HepG2 (cell line): ENCODE results near the gene PTPRH. TPM values are rescaled to one million over a fixed set of nuclear protein-coding genes. Genes with fewer than 3 reads are reported as not detected.

ENCODE experiments used
- FOXA1 ChIP-seq, 2 experiments: fragments of 450-650 bp in 1 of 2; sonication (generic) in 1 of 2; formaldehyde crosslinking in 1 of 2; IDR thresholded peaks; 2 replicates each; pipeline versions ENCODE4 v1.4.0 to v1.6.1; 2016 to 2020; ENCODE audit warnings: missing genetic modification reagents in 1 of 2
- JUN ChIP-seq: sonication (generic); formaldehyde crosslinking; IDR thresholded peaks from 2 replicates; pipeline ENCODE4 v1.4.0; 2020; ENCODE audit warnings: mild to moderate bottlenecking, missing genetic modification reagents
- MXI1 ChIP-seq: IDR thresholded peaks from 3 replicates; pipeline ENCODE4 v1.6.1; 2012; ENCODE audit warnings: low read depth, low read length, inconsistent platforms, borderline replicate concordance
- NCOA2 ChIP-seq: sonication (generic); formaldehyde crosslinking; IDR thresholded peaks from 2 replicates; pipeline ENCODE4 v1.8.0; 2022; ENCODE audit warnings: inconsistent platforms
- SRSF4 ChIP-seq: fragments of 200-400 bp; formaldehyde crosslinking; IDR thresholded peaks from one replicate; pipeline ENCODE4 v1.6.1; 2018; ENCODE audit warnings: mild to moderate bottlenecking, low read depth, low read length, moderate library complexity; ENCODE audit not compliant: poor library complexity, severe bottlenecking
- TSC22D2 ChIP-seq: sonication (generic); formaldehyde crosslinking; IDR thresholded peaks from 2 replicates; pipeline ENCODE4 v1.5.1; 2020; ENCODE audit warnings: missing genetic modification reagents, mild to moderate bottlenecking, borderline replicate concordance
- ZBTB21 ChIP-seq: sonication (generic); formaldehyde crosslinking; IDR thresholded peaks from 2 replicates; pipeline ENCODE4 v1.4.0; 2020; ENCODE audit warnings: missing genetic modification reagents
- ZBTB46 ChIP-seq: sonication (generic); formaldehyde crosslinking; IDR thresholded peaks from 2 replicates; pipeline ENCODE4 v1.4.0; 2020; ENCODE audit warnings: mild to moderate bottlenecking, missing genetic modification reagents, borderline replicate concordance
- ZMAT3 ChIP-seq: sonication (generic); formaldehyde crosslinking; conservative IDR thresholded peaks from 2 replicates; pipeline ENCODE4 v1.7.0; 2021; ENCODE audit warnings: missing genetic modification reagents
- ZNF552 ChIP-seq: sonication (generic); formaldehyde crosslinking; IDR thresholded peaks from 2 replicates; pipeline ENCODE4 v1.9.0; 2022; ENCODE audit warnings: missing genetic modification reagents, mild to moderate bottlenecking, borderline replicate concordance
- ZNF614 ChIP-seq: IDR thresholded peaks from 2 replicates; pipeline ENCODE4 v1.6.1; 2018; ENCODE audit warnings: missing biosample characterization, missing genetic modification reagents, inconsistent platforms, borderline replicate concordance
- ZNF615 ChIP-seq: sonication (generic); formaldehyde crosslinking; IDR thresholded peaks from 2 replicates; pipeline ENCODE4 v1.5.0; 2020; ENCODE audit warnings: mild to moderate bottlenecking, missing genetic modification reagents, borderline replicate concordance
- ZNF788 ChIP-seq: sonication (generic); formaldehyde crosslinking; IDR thresholded peaks from 2 replicates; pipeline ENCODE4 v1.5.0; 2020; ENCODE audit warnings: mild to moderate bottlenecking, missing genetic modification reagents, borderline replicate concordance
- ZNF879 ChIP-seq: sonication (generic); formaldehyde crosslinking; IDR thresholded peaks from 2 replicates; pipeline ENCODE4 v1.8.1; 2023; ENCODE audit warnings: missing genetic modification reagents
- polyA plus RNA-seq, 8 experiments: library from polyadenylated mRNA; depleted of rRNA in 3 of 8; stranded (reverse) in 7 of 8; unstranded in 1 of 8; fragments of >200 nt; fragmentation: Illumina TruSeq in 4 of 8; extraction: Trizol in 4 of 8; gene quantifications; 2 replicates each; pipeline versions ENCODE4 v1.2.1 to v1.2.3, GENCODE V29; 2011 to 2016; ENCODE audit warnings: low read depth in 4 of 8, missing spikeins in 1 of 8, mixed read lengths in 1 of 8; ENCODE audit not compliant: insufficient read depth in 1 of 8
- total RNA-seq, 5 experiments: library from RNA; depleted of rRNA; stranded (reverse); fragments of >200 nt; fragmentation: Illumina TruSeq; extraction: Trizol; gene quantifications; 2 replicates each; pipeline ENCODE4 v1.2.3, GENCODE V29; 2016; ENCODE audit warnings: low read depth in 1 of 5
- TF ChIP-seq, protein P1 (sequence below), 2 experiments: IDR thresholded peaks; 2 replicates each; pipeline ENCODE4 v1.6.1; 2011 to 2012; ENCODE audit warnings: low read length in 2 of 2, borderline replicate concordance in 1 of 2, low read depth in 1 of 2, mild to moderate bottlenecking in 1 of 2, moderate library complexity in 1 of 2
- TF ChIP-seq, protein P2 (sequence below): sonication (generic); formaldehyde crosslinking; IDR thresholded peaks from 2 replicates; pipeline ENCODE4 v1.8.0; 2022; ENCODE audit warnings: missing genetic modification reagents, mild to moderate bottlenecking, borderline replicate concordance

Gene PTPRH
- total and polyA plus RNA-seq, 2 of the 13 experiments (the other 11 are each of a cell fraction or from before 2014, with no cell fraction given), result 14.7 to 125 TPM

DNA sequence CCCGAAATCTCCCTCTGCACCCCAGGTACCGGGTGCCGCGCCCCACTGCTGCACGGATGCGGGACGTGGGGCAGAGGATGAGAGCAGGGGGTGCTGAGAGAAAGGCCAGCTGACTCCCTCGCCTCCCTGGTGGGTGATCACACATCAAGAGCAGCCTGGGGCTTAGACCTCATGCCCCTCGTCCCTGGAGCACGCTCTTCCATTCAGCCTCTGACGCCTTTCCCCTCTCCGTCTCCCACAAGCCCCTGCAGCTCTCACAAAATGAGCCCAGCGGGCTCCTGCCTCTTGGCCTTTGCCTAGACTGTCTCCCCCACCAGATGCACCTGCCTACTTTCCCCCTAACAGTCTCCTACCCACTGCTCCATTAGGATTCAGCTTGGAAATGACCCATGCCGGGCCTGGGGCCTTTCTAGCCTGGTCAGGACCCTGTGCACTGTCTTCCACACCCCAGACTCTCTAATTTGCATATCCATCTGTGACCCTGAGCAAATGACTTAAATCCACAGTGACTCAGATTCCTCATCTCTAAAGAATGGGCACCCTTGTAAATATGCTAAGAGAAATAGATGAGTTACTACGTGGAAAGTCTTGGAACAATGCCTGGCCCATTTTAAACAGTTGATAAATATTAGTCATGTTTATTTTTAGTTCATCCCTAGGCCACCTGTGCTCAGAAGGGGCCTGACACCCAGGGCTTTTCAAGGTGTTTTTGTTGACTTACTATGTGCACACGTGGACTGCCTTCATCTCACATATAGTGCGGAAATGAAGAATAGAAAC is 582 bp upstream of the PTPRH start (continued):
- TF ChIP-seq NCOA2 (peak; percentile 36; the same call in 1 of the 2 replicates), SRSF4 (no peak), ZBTB46 (CRISPR knock-in tag) (0 out of 2 replicates have a peak, but pooled peaks have one; percentile 22), ZNF552 (0 out of 2 replicates have a peak, but pooled peaks have one; percentile 49), ZNF614 (CRISPR knock-in tag) (no peak), ZBTB21 (CRISPR knock-in tag) (no peak), TSC22D2 (CRISPR knock-in tag) (0 out of 2 replicates have a peak, but pooled peaks have one; percentile 19), FOXA1 (IDR thresholded peaks at IDR 0.05) (no peak), FOXA1 (CRISPR knock-in tag; IDR thresholded peaks at IDR 0.05) (peak; percentile 58), JUN (CRISPR knock-in tag) (peak; percentile 55; the same call in 1 of the 2 replicates), ZNF879 (CRISPR knock-in tag) (peak; percentile 88; the same call in 1 of the 2 replicates), ZMAT3 (CRISPR knock-in tag) (peak; percentile 94), ZNF788 (CRISPR knock-in tag) (peak; percentile 17; the same call in 1 of the 2 replicates), ZNF615 (CRISPR knock-in tag) (peak; percentile 77; the same call in 1 of the 2 replicates), MXI1 (peak; percentile 83; the same call in 1 of the 3 replicates)
- TF ChIP-seq, protein P1, sequence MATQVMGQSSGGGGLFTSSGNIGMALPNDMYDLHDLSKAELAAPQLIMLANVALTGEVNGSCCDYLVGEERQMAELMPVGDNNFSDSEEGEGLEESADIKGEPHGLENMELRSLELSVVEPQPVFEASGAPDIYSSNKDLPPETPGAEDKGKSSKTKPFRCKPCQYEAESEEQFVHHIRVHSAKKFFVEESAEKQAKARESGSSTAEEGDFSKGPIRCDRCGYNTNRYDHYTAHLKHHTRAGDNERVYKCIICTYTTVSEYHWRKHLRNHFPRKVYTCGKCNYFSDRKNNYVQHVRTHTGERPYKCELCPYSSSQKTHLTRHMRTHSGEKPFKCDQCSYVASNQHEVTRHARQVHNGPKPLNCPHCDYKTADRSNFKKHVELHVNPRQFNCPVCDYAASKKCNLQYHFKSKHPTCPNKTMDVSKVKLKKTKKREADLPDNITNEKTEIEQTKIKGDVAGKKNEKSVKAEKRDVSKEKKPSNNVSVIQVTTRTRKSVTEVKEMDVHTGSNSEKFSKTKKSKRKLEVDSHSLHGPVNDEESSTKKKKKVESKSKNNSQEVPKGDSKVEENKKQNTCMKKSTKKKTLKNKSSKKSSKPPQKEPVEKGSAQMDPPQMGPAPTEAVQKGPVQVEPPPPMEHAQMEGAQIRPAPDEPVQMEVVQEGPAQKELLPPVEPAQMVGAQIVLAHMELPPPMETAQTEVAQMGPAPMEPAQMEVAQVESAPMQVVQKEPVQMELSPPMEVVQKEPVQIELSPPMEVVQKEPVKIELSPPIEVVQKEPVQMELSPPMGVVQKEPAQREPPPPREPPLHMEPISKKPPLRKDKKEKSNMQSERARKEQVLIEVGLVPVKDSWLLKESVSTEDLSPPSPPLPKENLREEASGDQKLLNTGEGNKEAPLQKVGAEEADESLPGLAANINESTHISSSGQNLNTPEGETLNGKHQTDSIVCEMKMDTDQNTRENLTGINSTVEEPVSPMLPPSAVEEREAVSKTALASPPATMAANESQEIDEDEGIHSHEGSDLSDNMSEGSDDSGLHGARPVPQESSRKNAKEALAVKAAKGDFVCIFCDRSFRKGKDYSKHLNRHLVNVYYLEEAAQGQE (IDR thresholded peaks at IDR 0.05; ENCODE audit: borderline replicate concordance in 1 of 2, low read depth in 1 of 2, low read length in 2 of 2), result 0 out of 4 replicates have a peak, but pooled peaks of 1 of the 2 experiments have one; percentile 15
- TF ChIP-seq, protein P2, sequence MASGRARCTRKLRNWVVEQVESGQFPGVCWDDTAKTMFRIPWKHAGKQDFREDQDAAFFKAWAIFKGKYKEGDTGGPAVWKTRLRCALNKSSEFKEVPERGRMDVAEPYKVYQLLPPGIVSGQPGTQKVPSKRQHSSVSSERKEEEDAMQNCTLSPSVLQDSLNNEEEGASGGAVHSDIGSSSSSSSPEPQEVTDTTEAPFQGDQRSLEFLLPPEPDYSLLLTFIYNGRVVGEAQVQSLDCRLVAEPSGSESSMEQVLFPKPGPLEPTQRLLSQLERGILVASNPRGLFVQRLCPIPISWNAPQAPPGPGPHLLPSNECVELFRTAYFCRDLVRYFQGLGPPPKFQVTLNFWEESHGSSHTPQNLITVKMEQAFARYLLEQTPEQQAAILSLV (CRISPR knock-in tag), result peak; percentile 78
